Left lung (tissue), 10 donors: ENCODE measurements around the gene CRYGC. TPM values are rescaled to one million over a fixed set of nuclear protein-coding genes. Genes with fewer than 3 reads are reported as not detected.
A peak's percentile ranks its signal among the peaks of the same experiment; 100 is the strongest.
"Not testable (repeated sequence)": the region's sequence is repeated elsewhere in the genome, so short reads cannot be mapped to it uniquely, and the experiment has no call there.

Experiments used
- ATAC-seq: fragments of 200-7000 bp; cut with Tn5 transposase; one replicate; pipeline ENCODE4 v1.9.1; 2020; ENCODE audit warnings: moderate library complexity
- DNase-seq, 4 donors: peaks; one replicate each; pipeline ENCODE4 v3.0.0-alpha.2; 2013 to 2020
- H3K27ac ChIP-seq, 2 donors: fragments of 200-600 bp; sonication (generic) in 1 of 2; one replicate each; pipeline versions ENCODE4 v1.5.0 to v1.8.0; 2020 to 2021
- H3K27me3 ChIP-seq, 2 donors: fragments of 200-600 bp; sonication (generic) in 1 of 2; one replicate each; pipeline versions ENCODE4 v1.5.0 to v1.8.0; 2020 to 2021
- H3K36me3 ChIP-seq, 2 donors: fragments of 200-600 bp; sonication (generic) in 1 of 2; one replicate each; pipeline versions ENCODE4 v1.5.0 to v1.8.0; 2020 to 2021
- H3K4me1 ChIP-seq, 2 donors: fragments of 200-600 bp; one replicate each; pipeline ENCODE4 v1.8.0; 2021
- H3K4me3 ChIP-seq, 2 donors: fragments of 200-600 bp; sonication (generic) in 1 of 2; one replicate each; pipeline versions ENCODE4 v1.5.0 to v1.8.0; 2020 to 2021; ENCODE audit warnings: mild to moderate bottlenecking in 1 of 2
- H3K9me3 ChIP-seq, 2 donors: fragments of 200-600 bp; sonication (generic) in 1 of 2; one replicate each; pipeline versions ENCODE4 v1.5.0 to v1.8.0; 2020 to 2021
- intact Hi-C, 2 donors: fragments of 100-400 bp; cut with DNase I; formaldehyde crosslinking; loops; one replicate each; pipeline versions ENCODE4 v1.11.2 to v1.14.2; 2022
- polyA plus RNA-seq, 6 donors: library from polyadenylated mRNA; unstranded; fragments of 120-200 nt; gene quantifications; one replicate each; pipeline ENCODE4 v1.2.1, GENCODE V29; 2013; ENCODE audit not compliant: insufficient read length in 6 of 6
- total RNA-seq, 2 donors: library from RNA; stranded (reverse); fragmentation: NEBNext Ultra II Directional; extraction: Animal tissue kit (Norgen Biotek cat#: 25700); gene quantifications; one replicate each; pipeline ENCODE4 v1.2.1, GENCODE V29; 2021
- TF ChIP-seq, protein P1 (sequence below), 2 donors: fragments of 200-600 bp; sonication (generic) in 1 of 2; IDR thresholded peaks; one replicate each; pipeline versions ENCODE4 v1.5.0 to v1.8.0; 2021; ENCODE audit warnings: antibody characterized with exemption in 2 of 2
- donor health status: DM: no; HTN: yes; CAD: no.
- donor health status: DM: no; HTN: no; CAD: no.

The CRYGC gene
- total and polyA plus RNA-seq, 8 donors: not detected

DNA sequence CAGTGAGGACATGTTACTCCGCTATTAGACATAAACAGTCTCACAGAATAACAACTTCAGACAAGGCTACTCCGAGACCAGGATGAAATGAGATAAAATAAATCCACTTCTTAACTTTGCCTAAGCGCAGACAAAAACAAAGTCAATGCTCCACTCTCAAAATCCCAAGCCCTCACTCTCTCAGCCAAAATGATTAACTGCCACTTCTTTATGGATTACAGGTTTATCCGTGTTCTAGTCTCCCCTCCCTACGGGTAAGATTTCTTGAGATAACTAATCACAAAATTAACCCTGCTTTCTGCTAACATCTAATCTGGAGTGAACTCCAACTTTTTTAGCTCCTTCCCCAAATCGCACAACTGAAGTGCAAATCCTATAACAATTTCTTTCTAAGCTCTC, 1.1 kb upstream of the CRYGC start:
- intact Hi-C loops: no loop called here
- DNase-seq: no peak
- Histone ChIP-seq H3K36me3 (no peaks in the 10 kb centered on the region), H3K4me3 (no peak overlapping the region), H3K27me3 (peaks cover 0 to 4% of the 10 kb centered on the region in 2 donors), H3K9me3 (no peaks in the 10 kb centered on the region), H3K4me1 (no peaks in the 10 kb centered on the region), H3K27ac (no peak overlapping the region)
- TF ChIP-seq, protein P1, sequence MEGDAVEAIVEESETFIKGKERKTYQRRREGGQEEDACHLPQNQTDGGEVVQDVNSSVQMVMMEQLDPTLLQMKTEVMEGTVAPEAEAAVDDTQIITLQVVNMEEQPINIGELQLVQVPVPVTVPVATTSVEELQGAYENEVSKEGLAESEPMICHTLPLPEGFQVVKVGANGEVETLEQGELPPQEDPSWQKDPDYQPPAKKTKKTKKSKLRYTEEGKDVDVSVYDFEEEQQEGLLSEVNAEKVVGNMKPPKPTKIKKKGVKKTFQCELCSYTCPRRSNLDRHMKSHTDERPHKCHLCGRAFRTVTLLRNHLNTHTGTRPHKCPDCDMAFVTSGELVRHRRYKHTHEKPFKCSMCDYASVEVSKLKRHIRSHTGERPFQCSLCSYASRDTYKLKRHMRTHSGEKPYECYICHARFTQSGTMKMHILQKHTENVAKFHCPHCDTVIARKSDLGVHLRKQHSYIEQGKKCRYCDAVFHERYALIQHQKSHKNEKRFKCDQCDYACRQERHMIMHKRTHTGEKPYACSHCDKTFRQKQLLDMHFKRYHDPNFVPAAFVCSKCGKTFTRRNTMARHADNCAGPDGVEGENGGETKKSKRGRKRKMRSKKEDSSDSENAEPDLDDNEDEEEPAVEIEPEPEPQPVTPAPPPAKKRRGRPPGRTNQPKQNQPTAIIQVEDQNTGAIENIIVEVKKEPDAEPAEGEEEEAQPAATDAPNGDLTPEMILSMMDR (IDR thresholded peaks at IDR 0.05): no peak
- no peak for ATAC-seq

DNA sequence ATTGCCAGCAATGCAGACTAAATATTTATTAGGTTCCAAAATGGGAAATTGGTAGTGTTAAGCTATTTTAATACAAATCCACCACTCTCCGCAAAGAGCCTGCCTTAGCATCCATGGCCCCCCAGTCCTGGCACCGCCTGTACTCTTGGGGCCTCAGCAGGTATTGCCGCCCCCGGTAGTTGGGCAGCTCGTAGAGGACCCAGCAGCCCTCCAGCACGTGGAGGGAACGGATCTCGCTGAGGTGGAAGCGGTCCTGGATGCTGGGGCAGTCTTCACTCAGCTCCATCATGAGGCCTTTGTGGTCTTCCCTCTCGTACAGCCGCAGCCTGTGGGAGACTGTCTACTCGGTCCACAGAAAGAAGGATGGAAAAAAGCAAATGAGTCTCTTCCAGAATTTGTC, 1.5 kb downstream of the CRYGC start:
- H3K36me3 ChIP-seq: no peaks in the 10 kb centered on the region

DNA sequence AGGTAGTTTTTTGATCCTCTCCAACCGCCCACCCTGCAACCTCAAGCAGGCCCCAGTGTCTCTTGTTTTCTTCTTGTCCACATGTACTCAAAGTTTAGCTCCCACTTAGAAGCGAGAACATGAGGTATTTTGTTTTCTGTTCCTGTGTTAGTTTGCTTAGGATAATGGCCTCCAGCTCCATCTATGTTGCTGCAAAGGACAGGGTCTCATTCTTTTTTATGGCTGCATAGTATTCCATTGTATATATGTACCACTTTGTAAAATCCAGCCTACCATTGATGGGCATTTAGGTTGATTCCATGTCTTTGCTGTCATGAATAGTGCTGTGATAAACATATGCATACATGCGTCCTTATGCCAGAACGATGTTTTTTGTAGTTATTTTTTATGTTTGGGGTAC, 2.5 kb downstream of the CRYGC start:
- Histone ChIP-seq H3K27me3 (peaks cover 16 to 32% of the 10 kb centered on the region in 2 donors), H3K27ac (no peak overlapping the region), H3K4me3 (no peak overlapping the region), H3K36me3 (no peaks in the 10 kb centered on the region), H3K9me3 (no peaks in the 10 kb centered on the region), H3K4me1 (peaks cover 0 to 11% of the 10 kb centered on the region in 2 donors)
- no peak for DNase-seq
- intact Hi-C loops: no loop called here
- no peak for ATAC-seq
- TF ChIP-seq, protein P1 (IDR thresholded peaks at IDR 0.05): no peak

More for the DNA sequence above, 1.5 kb downstream of the CRYGC start:
- peaks cover 0 to 11% of the 10 kb centered on the region in 2 donors for H3K4me1 ChIP-seq
- H3K27ac ChIP-seq: no peak overlapping the region
- intact Hi-C loops: no loop called here
- H3K9me3 ChIP-seq: no peaks in the 10 kb centered on the region
- ATAC-seq: no peak
- TF ChIP-seq, protein P1 (IDR thresholded peaks at IDR 0.05): no peak
- H3K4me3 ChIP-seq: no peak overlapping the region
- peaks cover 16 to 26% of the 10 kb centered on the region in 2 donors for H3K27me3 ChIP-seq
- DNase-seq: no peak

- ATAC-seq: no peak
- peaks cover 16 to 32% of the 10 kb centered on the region in 2 donors for H3K27me3 ChIP-seq
- H3K4me3 ChIP-seq: no peak overlapping the region
- no peak overlapping the region for H3K27ac ChIP-seq
- TF ChIP-seq, protein P1 (IDR thresholded peaks at IDR 0.05): no peak
- H3K4me1 ChIP-seq: peaks cover 0 to 11% of the 10 kb centered on the region in 2 donors
- no peak for DNase-seq
- intact Hi-C loops: no loop called here
- H3K9me3 ChIP-seq: no peaks in the 10 kb centered on the region
- no peaks in the 10 kb centered on the region for H3K36me3 ChIP-seq
These were observed 4.4 kb downstream of the CRYGC start for GRCh38 chr2:208125251-208125650.

DNA sequence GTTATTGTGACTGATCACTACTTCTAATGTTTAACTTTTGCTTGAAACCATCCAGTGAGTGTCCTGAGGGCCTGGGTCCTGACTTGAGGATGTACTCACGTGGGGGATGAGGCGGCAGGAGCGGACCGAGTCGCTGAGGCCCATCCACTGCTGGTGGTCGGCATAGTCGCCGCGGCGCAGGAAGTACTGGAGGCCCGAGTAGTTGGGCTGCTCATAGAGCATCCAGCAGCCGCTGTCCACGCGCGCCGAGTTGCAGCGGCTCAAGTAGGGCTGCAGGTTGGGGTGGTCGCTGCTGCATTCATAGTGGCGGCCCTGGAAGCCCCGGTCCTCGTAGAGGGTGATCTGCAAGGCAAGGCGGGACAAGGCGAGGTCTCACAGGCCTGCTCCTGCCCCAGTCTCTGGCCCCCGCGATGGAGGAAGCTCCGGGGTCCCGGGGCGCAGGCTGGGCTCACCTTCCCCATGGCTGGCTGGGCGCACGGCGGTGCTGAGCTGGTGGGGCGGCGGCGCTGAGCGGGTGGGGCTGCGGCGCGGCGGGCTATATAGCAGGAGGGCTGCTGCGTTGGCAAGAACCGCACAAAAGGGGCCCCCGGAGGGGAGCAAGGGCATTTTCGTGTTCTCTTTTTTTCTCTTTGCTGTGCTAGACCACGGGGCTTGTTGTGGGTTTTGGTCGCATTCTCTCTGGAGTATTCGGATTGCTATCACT, 5.5 kb downstream of the CRYGC start, which contains the start of gene CRYGD:
TSS of gene CRYGD (minus strand) at position 512 of the 703 bp plus-strand sequence. CDS start at position 461, 51 bp downstream.
- H3K9me3 ChIP-seq, H3K36me3 ChIP-seq, intact Hi-C loops, H3K27ac ChIP-seq: not testable (repeated sequence)
- Histone ChIP-seq H3K4me3 (peak within 1 kb of the TSS in 1 of 2 donors; percentile 13), H3K4me1 (peaks cover 0 to 11% of the 10 kb centered on the region in 2 donors), H3K27me3 (peaks cover 16 to 32% of the 10 kb centered on the region in 2 donors)
- DNase-seq (peak in 1 of 4 donors; percentile 88), ATAC-seq (peak; percentile 42)
